IPS DF 6.9 (cell line): Measurements from ENCODE around the gene FAM229B.
"Not testable (repeated sequence)": the region's sequence is repeated elsewhere in the genome, so short reads cannot be mapped to it uniquely, and the experiment has no call there.

Experiments
- DNase-seq: peaks from one replicate; pipeline ENCODE4 v3.0.0-alpha.2; 2013; ENCODE audit warnings: low read depth, low spot score
- H3K27ac ChIP-seq: one replicate; pipeline ENCODE4 v1.5.1; 2013; ENCODE audit warnings: low read length, control low read depth
- H3K27me3 ChIP-seq: 2 replicates; pipeline ENCODE4 v1.6.1; 2013; ENCODE audit warnings: mild to moderate bottlenecking, low read length; ENCODE audit not compliant: control insufficient read depth, insufficient read depth
- H3K36me3 ChIP-seq: 2 replicates; pipeline ENCODE4 v1.6.1; 2013; ENCODE audit warnings: low read length; ENCODE audit not compliant: control insufficient read depth, insufficient read depth
- H3K4me1 ChIP-seq: 2 replicates; pipeline ENCODE4 v1.6.1; 2013; ENCODE audit warnings: low read length; ENCODE audit not compliant: control insufficient read depth, insufficient read depth
- H3K4me3 ChIP-seq: 2 replicates; pipeline ENCODE4 v1.5.1; 2013; ENCODE audit warnings: mild to moderate bottlenecking, low read length
- H3K9me3 ChIP-seq: 2 replicates; pipeline ENCODE4 v1.6.1; 2013; ENCODE audit warnings: low read length, inconsistent platforms; ENCODE audit not compliant: control insufficient read depth, insufficient read depth
- WGBS: extraction: QIAGEN DNeasy Blood & Tissue Kit; methylation state at CpG from one replicate; pipeline ENCODE4 v1.1.7; 2013; ENCODE audit warnings: mixed read lengths, missing lambda C conversion rate; ENCODE audit not compliant: insufficient read length, insufficient coverage; 5-methylcytosine and 5-hydroxymethylcytosine counted together

The FAM229B gene

DNA sequence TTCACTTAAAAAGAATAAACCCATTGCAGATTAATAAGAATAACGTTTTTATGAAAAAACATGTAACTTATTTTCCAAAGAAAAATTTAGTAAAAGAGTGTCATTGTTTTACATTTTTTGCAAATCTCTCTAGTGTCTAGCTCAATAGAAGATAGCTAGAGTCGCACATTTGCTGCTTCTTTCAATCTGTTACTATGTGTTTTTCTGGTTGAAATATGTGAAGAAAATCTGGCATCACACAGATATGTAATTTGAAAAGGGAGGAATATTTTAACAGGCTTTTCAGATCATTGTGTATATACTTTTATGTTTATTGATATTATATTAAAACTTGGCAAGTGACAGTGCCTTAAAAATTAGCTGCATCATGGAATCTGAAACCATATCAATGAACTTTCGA lies 24.4 kb upstream of the FAM229B start:
- no peaks in the 10 kb centered on the region for H3K27me3 ChIP-seq
- no peaks in the 10 kb centered on the region for H3K4me1 ChIP-seq
- no peak overlapping the region for H3K4me3 ChIP-seq
- no peaks in the 10 kb centered on the region for H3K9me3 ChIP-seq
- DNase-seq: no peak
- WGBS: no CpG with 5 or more reads among the region's 3 CpGs
- no peak overlapping the region for H3K27ac ChIP-seq
- H3K36me3 ChIP-seq: no peaks in the 10 kb centered on the region

DNA sequence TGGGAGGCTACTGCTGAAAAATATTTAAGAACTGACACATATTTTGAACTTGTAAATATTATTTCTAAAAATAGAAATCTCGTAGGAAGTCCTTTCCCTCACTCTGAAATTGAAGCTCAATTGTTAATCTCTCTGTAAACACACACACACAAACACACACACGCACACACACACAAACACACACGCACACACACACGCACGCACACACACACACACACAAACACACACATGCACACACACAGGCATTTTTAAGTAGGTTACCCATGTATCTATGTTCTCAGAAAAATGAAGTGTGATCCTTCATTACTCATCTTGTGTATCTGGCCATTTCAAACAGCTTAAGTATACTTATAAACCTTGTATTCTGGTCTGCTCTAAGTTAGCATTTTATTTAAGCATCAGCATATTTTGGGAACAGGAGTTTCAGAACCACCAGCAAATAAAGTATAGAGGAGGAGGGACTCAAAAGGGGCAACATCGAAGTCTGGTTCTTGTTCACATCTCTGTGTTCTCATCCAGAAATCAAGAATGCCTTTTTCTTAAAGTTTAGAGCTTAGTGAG lies 21.9 kb upstream of the FAM229B start:
- no peaks in the 10 kb centered on the region for H3K27me3 ChIP-seq
- H3K9me3 ChIP-seq: no peaks in the 10 kb centered on the region
- no peaks in the 10 kb centered on the region for H3K4me1 ChIP-seq
- DNase-seq: no peak
- H3K4me3 ChIP-seq: no peak overlapping the region
- no peak overlapping the region for H3K27ac ChIP-seq
- no peaks in the 10 kb centered on the region for H3K36me3 ChIP-seq
- WGBS: no CpG with 5 or more reads among the region's 6 CpGs

DNA sequence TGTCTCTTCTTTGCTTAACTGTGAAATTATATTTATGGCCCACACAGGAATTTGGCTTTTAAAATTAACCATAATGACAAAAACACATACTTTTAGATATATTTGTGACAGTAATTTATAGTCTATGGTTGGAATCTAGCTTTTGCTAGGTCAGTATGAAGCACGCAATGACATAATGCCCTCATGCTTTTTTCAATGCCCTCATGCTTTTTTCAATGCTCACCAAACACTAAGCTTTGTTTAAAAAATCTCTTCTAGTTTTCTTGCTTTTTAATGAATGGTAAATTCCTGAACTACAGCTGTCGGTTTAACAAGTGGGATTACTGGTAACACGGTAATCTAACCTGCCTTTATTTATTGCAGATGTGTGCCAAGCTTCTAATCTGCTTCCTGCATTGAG lies 20.8 kb upstream of the FAM229B start:
- H3K27ac ChIP-seq: no peak overlapping the region
- DNase-seq: no peak
- no peaks in the 10 kb centered on the region for H3K4me1 ChIP-seq
- H3K4me3 ChIP-seq: no peak overlapping the region
- H3K9me3 ChIP-seq: no peaks in the 10 kb centered on the region
- no peaks in the 10 kb centered on the region for H3K36me3 ChIP-seq
- H3K27me3 ChIP-seq: no peaks in the 10 kb centered on the region
- no CpG with 5 or more reads among the region's 3 CpGs for WGBS

- Histone ChIP-seq H3K36me3 (no peaks in the 10 kb centered on the region), H3K27me3 (no peaks in the 10 kb centered on the region), H3K9me3 (no peaks in the 10 kb centered on the region), H3K4me3 (no peak overlapping the region), H3K27ac (no peak overlapping the region), H3K4me1 (no peaks in the 10 kb centered on the region)
- DNase-seq: no peak
- no CpG with 5 or more reads among the region's 4 CpGs for WGBS
Measured at GRCh38 chr6:112081569-112081968, 5.8 kb upstream of the FAM229B start.

- no CpG with 5 or more reads among the region's 8 CpGs for WGBS
- DNase-seq: no peak
- no peak overlapping the region for H3K4me3 ChIP-seq
- no peaks in the 10 kb centered on the region for H3K4me1 ChIP-seq
- H3K27me3 ChIP-seq: no peaks in the 10 kb centered on the region
- H3K9me3 ChIP-seq: no peaks in the 10 kb centered on the region
- no peaks in the 10 kb centered on the region for H3K36me3 ChIP-seq
- no peak overlapping the region for H3K27ac ChIP-seq
Measured at GRCh38 chr6:112085286-112086065, 1.9 kb upstream of the FAM229B start.

GRCh38 chr6:112086744-112087135 lies 651 bp upstream of the FAM229B start:
- peak overlapping the region; percentile 76; the same call in 1 of the 2 replicates for H3K4me3 ChIP-seq
- no peaks in the 10 kb centered on the region for H3K27me3 ChIP-seq
- no peaks in the 10 kb centered on the region for H3K4me1 ChIP-seq
- H3K27ac ChIP-seq: no peak overlapping the region
- no peaks in the 10 kb centered on the region for H3K36me3 ChIP-seq
- no peak for DNase-seq
- no CpG with 5 or more reads among the region's 8 CpGs for WGBS
- no peaks in the 10 kb centered on the region for H3K9me3 ChIP-seq

GRCh38 chr6:112087916-112088315 lies 525 bp downstream of the FAM229B start:
- Histone ChIP-seq H3K27me3 (no peaks in the 10 kb centered on the region), H3K4me1 (no peaks in the 10 kb centered on the region), H3K27ac (no peak overlapping the region), H3K36me3 (no peaks in the 10 kb centered on the region), H3K9me3 (no peaks in the 10 kb centered on the region), H3K4me3 (peak overlapping the region; percentile 76; the same call in 1 of the 2 replicates)
- DNase-seq: no peak
- WGBS: 100% methylated on average over 2 of the region's 7 CpGs

GRCh38 chr6:112096901-112097300 lies 9.5 kb downstream of the FAM229B start:
- H3K4me1 ChIP-seq: no peaks in the 10 kb centered on the region
- no peak overlapping the region for H3K27ac ChIP-seq
- H3K4me3 ChIP-seq: no peak overlapping the region
- H3K36me3 ChIP-seq: no peaks in the 10 kb centered on the region
- WGBS: no CpG with 5 or more reads among the region's 2 CpGs
- no peaks in the 10 kb centered on the region for H3K27me3 ChIP-seq
- no peaks in the 10 kb centered on the region for H3K9me3 ChIP-seq
- no peak for DNase-seq

GRCh38 chr6:112100561-112100960 lies 13.2 kb downstream of the FAM229B start:
- Histone ChIP-seq H3K36me3 (no peaks in the 10 kb centered on the region), H3K4me1 (no peaks in the 10 kb centered on the region), H3K27ac (no peak overlapping the region), H3K4me3 (no peak overlapping the region), H3K9me3 (no peaks in the 10 kb centered on the region), H3K27me3 (no peaks in the 10 kb centered on the region)
- DNase-seq: peak; percentile 25
- no CpG with 5 or more reads among the region's 4 CpGs for WGBS

- not testable (repeated sequence) for H3K4me1 ChIP-seq, H3K9me3 ChIP-seq, DNase-seq, H3K27me3 ChIP-seq, H3K27ac ChIP-seq, H3K36me3 ChIP-seq, H3K4me3 ChIP-seq
- no CpG with 5 or more reads among the region's 2 CpGs for WGBS
Measured at GRCh38 chr6:112106026-112106425, 18.6 kb downstream of the FAM229B start.

- DNase-seq: no peak
- H3K27me3 ChIP-seq: no peaks in the 10 kb centered on the region
- H3K4me3 ChIP-seq: no peak overlapping the region
- WGBS: no CpG with 5 or more reads among the region's 2 CpGs
- no peak overlapping the region for H3K27ac ChIP-seq
- no peaks in the 10 kb centered on the region for H3K4me1 ChIP-seq
- no peaks in the 10 kb centered on the region for H3K9me3 ChIP-seq
- H3K36me3 ChIP-seq: no peaks in the 10 kb centered on the region
Measured at GRCh38 chr6:112106562-112106961, 19.2 kb downstream of the FAM229B start.
